Measurements from ENCODE around the gene TMOD1.

DNA sequence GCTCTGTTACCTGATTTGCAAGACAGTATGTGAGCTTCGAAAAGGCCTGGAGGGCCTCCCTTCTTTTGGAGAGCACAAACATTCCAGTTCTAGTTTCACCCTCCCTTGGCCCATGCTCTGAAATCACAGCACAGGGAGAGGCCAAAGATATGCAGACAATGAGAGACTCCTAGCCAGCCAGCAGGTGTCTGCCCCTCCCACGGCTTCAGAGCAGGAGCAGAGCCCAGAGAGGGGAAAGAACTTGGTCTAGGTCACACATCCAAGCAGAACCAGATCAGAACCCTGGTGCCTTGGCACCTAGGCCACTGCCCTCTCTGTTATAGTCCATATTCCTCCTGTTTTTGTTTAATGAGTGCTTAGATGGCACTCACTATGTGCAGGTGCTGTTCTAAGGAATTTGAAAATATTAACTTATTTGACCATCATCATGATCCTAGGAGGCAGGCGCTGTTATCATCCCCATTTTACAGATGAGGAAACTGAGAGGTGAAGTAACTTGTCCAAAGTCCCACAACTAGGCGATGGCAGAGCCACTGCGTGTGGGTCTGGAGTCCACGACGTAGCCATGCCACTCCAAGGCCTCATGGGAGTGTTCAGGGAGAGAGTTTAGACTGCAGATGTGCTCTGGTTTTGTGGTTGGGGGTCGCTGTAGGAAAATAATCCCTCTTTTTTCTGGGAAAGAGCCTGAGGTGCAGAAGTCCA is 27.2 kb downstream of the TMOD1 start:
- TF ChIP-seq, protein P1, sequence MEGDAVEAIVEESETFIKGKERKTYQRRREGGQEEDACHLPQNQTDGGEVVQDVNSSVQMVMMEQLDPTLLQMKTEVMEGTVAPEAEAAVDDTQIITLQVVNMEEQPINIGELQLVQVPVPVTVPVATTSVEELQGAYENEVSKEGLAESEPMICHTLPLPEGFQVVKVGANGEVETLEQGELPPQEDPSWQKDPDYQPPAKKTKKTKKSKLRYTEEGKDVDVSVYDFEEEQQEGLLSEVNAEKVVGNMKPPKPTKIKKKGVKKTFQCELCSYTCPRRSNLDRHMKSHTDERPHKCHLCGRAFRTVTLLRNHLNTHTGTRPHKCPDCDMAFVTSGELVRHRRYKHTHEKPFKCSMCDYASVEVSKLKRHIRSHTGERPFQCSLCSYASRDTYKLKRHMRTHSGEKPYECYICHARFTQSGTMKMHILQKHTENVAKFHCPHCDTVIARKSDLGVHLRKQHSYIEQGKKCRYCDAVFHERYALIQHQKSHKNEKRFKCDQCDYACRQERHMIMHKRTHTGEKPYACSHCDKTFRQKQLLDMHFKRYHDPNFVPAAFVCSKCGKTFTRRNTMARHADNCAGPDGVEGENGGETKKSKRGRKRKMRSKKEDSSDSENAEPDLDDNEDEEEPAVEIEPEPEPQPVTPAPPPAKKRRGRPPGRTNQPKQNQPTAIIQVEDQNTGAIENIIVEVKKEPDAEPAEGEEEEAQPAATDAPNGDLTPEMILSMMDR (IDR thresholded peaks at IDR 0.05), result no peak
- TF ChIP-seq ZFX (IDR thresholded peaks at IDR 0.05; ENCODE audit: borderline replicate concordance), result no peak

All from 22Rv1 (cell line).